NCI-H1930 (cell line): ENCODE results near the gene ARHGAP44.

ENCODE experiments used
- DNase-seq, 2 experiments: peaks; one replicate each; lab custom pipeline; 2025; lab: John Stamatoyannopoulos, UW

The ARHGAP44 gene

DNA sequence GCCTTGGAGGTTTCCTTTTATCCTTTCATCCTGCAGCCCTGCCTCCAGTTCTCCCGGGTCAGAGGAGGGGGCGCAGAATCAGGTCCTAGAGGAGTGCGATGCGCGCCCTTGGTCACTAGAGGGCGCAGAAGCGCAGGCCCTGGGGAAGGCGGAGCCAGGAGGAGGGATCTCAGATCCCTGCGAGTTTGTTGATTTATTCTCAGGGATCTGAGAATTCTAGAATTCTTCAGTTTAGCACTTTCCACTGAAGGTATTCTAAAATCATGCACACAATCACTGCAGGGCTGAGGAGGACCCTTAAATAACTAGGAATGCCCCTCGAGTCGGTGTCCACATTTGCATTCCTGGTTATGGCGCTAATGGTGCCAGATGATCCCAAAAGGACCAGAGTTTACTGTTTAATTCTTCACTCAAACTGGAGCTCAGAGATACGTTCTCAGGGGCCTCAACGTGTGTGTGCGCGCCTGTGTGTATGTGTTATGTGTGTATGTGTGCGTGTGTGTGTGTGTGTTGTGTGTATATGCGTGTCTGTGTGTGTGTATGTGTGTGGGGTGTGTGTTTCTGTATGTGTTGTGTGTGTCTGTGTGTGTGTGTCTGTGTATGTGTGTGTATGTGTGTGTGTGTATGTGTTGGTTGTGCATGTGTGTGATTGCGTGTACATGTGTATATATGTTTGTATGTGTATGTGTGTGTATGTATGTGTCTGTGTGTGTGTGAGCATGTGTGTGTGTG is 235.4 kb downstream of the ARHGAP44 start:
- peak; percentile 34 to 62 for DNase-seq

DNA sequence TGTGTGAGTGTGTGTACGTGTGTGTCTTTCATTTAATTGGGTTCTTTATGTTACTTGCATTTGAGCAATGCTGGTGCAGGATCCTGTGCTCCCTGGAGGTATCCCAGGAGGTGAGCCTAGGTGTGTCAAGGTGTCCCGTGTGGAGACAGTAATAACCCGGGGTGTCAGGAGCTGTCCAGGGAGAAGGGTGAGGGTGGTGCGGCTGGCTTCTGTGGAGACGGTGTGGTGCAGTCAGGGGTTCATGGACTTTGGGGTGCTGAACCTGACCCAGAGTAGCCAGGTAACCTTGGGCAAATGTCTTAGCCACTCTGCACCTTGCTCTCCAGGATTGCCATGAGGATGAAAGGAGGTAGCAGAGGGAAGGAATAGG is 235.9 kb downstream of the ARHGAP44 start:
- DNase-seq, result no peak

GRCh38 chr17:13025687-13026086 is 236.4 kb downstream of the ARHGAP44 start:
- no peak for DNase-seq

- no peak for DNase-seq
These were observed 237.9 kb downstream of the ARHGAP44 start for GRCh38 chr17:13027246-13027645.

GRCh38 chr17:13029340-13029739 is 240.0 kb downstream of the ARHGAP44 start:
- no peak for DNase-seq

- DNase-seq, result no peak
These were observed 240.8 kb downstream of the ARHGAP44 start for GRCh38 chr17:13030056-13030455.

GRCh38 chr17:13030459-13031300 is 241.4 kb downstream of the ARHGAP44 start:
- peak; percentile 22 to 65 for DNase-seq

GRCh38 chr17:13031718-13032350 is 242.5 kb downstream of the ARHGAP44 start:
- DNase-seq, result no peak

- no peak for DNase-seq
These were observed 246.1 kb downstream of the ARHGAP44 start for GRCh38 chr17:13035420-13035819.

DNA sequence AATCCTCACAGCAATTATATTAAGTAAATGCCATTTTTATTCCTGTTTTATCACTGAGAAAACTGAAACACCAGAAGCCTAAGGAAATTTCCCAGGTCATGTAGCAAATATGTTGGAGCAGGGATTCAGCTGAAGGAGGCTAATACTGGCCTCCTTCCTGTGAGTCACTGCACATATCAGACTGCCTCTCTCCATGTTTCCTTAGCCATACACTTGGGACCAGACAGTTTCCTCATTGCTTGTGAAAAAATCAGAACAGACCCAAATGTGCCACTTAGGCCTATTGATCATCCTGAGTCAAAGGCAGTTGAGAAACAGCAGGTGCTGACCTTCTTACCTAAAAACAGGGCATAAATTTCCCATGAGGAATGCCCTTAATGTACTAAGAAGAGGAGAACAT is 247.5 kb downstream of the ARHGAP44 start:
- no peak for DNase-seq

GRCh38 chr17:13038931-13039665 is 249.8 kb downstream of the ARHGAP44 start:
- DNase-seq, result no peak
